Gastroesophageal sphincter (tissue), 3 donors: ENCODE measurements around the gene CYP2F1.

Experiments used
- EP300 ChIP-seq: sonication (generic); formaldehyde crosslinking; IDR thresholded peaks from one replicate; pipeline ENCODE4 v1.6.1; 2017; ENCODE audit warnings: antibody characterized with exemption, mild to moderate bottlenecking
- POLR2A ChIP-seq, 2 donors: fragments of 450-650 bp; IDR thresholded peaks; one replicate each; pipeline ENCODE4 v1.6.1; 2017; ENCODE audit warnings: antibody characterized with exemption in 2 of 2, mild to moderate bottlenecking in 2 of 2, moderate library complexity in 1 of 2
- TF ChIP-seq, protein P1 (sequence below), 4 experiments: fragments of 200-600 bp in 2 of 4; fragments of 450-650 bp in 2 of 4; sonication (generic) in 1 of 4; IDR thresholded peaks; one replicate each; pipeline ENCODE4 v1.5.1; 2017 to 2019; ENCODE audit warnings: antibody characterized with exemption in 4 of 4, mild to moderate bottlenecking in 2 of 4, moderate library complexity in 2 of 4

DNA sequence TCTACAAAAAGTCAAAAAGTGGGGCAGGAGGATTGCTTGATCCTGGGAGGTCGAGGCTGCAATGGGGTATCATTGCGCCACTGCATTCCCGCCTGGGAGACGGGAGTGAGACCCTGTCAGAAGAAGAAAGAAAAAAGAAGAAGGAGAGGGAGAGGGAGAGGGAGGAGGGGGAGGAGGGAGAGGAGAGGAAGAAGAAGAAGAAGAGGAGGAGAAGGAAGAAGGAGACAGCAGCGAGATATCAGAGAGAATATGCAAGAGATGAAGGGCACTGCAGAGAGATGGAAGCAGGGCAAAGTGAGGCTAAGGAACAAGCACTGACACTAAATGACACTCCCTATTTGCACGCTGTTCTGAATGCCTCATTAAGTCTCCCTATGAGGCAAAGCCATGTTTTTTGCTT lies 14.5 kb downstream of the CYP2F1 start:
- TF ChIP-seq, protein P1, sequence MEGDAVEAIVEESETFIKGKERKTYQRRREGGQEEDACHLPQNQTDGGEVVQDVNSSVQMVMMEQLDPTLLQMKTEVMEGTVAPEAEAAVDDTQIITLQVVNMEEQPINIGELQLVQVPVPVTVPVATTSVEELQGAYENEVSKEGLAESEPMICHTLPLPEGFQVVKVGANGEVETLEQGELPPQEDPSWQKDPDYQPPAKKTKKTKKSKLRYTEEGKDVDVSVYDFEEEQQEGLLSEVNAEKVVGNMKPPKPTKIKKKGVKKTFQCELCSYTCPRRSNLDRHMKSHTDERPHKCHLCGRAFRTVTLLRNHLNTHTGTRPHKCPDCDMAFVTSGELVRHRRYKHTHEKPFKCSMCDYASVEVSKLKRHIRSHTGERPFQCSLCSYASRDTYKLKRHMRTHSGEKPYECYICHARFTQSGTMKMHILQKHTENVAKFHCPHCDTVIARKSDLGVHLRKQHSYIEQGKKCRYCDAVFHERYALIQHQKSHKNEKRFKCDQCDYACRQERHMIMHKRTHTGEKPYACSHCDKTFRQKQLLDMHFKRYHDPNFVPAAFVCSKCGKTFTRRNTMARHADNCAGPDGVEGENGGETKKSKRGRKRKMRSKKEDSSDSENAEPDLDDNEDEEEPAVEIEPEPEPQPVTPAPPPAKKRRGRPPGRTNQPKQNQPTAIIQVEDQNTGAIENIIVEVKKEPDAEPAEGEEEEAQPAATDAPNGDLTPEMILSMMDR (IDR thresholded peaks at IDR 0.05): no peak
- TF ChIP-seq POLR2A (IDR thresholded peaks at IDR 0.05) (no peak), EP300 (no peak)
